ENCODE measurements around the gene PPP1R1C.

DNA sequence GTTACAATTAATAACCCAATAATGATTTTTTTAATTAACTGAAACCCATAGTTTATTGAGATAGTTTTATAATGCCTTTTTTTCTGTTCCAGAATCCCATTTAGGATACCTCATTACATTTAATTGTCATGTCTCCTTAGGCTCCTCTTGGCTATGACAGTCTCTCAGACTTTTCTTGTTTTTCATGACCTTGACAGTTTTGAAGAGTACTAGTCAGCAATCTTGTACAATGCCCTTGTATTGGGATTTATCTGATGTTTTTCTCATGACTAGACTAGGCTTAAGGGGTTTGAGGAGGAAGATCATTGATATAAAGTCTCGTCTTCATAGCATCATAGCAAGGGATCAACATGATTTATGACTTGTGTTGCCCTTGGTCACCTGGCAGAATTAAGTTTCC is 72.4 kb downstream of the PPP1R1C start:
- TF ChIP-seq, protein P1, sequence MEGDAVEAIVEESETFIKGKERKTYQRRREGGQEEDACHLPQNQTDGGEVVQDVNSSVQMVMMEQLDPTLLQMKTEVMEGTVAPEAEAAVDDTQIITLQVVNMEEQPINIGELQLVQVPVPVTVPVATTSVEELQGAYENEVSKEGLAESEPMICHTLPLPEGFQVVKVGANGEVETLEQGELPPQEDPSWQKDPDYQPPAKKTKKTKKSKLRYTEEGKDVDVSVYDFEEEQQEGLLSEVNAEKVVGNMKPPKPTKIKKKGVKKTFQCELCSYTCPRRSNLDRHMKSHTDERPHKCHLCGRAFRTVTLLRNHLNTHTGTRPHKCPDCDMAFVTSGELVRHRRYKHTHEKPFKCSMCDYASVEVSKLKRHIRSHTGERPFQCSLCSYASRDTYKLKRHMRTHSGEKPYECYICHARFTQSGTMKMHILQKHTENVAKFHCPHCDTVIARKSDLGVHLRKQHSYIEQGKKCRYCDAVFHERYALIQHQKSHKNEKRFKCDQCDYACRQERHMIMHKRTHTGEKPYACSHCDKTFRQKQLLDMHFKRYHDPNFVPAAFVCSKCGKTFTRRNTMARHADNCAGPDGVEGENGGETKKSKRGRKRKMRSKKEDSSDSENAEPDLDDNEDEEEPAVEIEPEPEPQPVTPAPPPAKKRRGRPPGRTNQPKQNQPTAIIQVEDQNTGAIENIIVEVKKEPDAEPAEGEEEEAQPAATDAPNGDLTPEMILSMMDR (IDR thresholded peaks at IDR 0.05), result no peak
- TF ChIP-seq POLR2A (IDR thresholded peaks at IDR 0.05) (no peak), POLR2AphosphoS5 (IDR thresholded peaks at IDR 0.05; ENCODE audit: insufficient read depth in 1 of 2, low read depth in 1 of 2) (no peak)

Data from vagina (tissue), 2 donors.